HG02981 (cell line): ENCODE measurements around the gene GREM1.
A peak's percentile ranks its signal among the peaks of the same experiment; 100 is the strongest.

Experiments
- ATAC-seq: cut with Tn5 transposase; IDR thresholded peaks from one replicate; pipeline ENCODE4 v1.9.1; 2021; ENCODE audit warnings: mild to moderate bottlenecking, moderate library complexity; ENCODE audit not compliant: unreplicated experiment

Gene GREM1

GRCh38 chr15:32694222-32694983 is 23.4 kb upstream of the GREM1 start:
- no peak for ATAC-seq

- no peak for ATAC-seq
These were observed 18.9 kb upstream of the GREM1 start for GRCh38 chr15:32698773-32699390.

DNA sequence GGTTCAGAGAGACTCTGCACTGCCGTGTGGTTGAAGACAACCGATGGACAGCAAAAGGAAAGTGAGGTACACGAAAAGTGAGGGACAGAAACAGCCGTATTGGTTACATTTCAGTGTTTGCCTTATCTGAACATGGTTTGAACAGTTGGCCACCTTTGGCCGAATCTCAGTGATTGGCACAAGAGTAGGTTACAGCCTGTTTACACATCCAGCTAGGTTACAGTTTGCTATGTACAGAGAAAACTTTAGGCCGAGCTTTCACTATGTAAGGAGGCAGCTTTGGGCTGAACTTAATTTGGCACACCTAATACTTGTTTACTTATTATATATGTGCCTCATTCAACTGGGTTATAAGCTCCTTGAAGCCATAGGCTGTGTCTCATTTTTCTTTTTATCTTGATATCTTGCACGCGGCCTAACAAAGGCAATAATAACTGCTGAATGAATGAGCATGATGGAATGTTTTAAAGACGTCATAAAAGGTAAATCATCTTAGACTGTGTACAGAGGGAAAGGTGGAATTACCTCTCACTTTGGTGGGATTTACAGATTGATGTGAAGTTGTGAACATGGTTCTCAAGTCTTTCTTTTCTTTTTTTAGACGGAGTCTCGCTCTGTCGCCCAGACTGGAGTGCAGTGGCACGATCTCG is 17.2 kb upstream of the GREM1 start:
- no peak for ATAC-seq

DNA sequence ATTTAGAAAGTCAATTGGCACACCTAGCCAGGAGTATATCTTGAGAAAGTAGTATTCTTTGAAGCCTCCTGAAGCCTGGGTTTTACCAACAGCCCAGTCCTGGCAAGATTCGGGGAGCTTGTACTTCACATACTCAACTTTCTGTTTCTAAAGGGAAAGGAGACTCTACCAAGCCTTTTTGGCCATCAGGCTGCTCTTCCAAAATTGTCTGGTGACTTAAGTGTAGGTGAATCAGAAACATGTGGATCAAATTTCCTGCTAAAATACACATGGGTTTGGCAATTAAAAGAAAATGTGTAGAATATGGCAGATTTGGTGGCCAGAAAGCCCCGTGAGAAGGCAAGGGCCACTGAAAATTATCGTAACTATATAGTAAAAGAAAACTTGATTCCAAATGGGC is 15.9 kb upstream of the GREM1 start:
- no peak for ATAC-seq

DNA sequence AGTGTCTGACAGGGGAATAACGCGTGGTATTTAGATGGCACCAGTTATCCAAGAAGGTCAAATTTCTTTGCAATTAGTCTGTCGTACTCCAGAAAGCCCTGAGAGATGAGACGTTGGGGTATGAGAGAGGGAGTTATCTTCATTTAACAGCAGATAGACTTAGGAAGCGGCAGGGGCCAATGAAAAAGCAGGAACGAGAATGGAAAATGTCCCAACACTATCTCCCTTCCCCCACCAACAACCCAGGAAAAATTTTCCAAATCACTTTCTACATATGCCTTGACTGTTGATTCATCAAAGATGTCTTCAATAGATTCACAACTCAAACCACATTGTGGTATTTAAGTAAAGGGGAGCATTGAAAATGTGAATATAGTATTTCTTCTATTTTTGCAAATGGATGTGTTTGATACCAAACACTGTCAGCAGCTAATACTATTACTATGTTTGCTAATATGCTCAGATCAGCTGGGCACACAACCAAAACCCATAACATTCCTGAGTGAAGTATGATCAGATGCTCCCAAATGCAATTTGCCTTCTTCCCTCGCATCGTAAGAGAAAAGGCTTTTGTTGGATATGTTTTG is 13.3 kb upstream of the GREM1 start:
- no peak for ATAC-seq

DNA sequence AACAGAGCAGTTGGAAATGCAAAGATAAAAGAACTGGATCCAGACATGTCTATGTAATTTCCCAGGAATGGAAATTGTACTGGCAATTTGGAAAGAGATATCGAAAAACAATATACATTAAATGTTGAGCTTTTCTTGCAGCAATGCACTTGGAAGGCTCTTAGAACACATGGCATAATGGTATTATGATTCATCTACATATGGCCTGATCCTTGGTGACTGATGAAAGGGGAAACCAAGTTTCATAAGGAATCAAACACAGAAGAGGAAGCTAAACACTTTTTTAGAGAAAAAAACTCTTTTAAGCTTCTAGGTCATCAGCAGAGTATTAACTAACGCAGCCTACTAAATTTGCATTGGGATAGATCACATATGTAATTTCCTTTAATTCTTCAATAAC is 12.4 kb upstream of the GREM1 start:
- no peak for ATAC-seq

DNA sequence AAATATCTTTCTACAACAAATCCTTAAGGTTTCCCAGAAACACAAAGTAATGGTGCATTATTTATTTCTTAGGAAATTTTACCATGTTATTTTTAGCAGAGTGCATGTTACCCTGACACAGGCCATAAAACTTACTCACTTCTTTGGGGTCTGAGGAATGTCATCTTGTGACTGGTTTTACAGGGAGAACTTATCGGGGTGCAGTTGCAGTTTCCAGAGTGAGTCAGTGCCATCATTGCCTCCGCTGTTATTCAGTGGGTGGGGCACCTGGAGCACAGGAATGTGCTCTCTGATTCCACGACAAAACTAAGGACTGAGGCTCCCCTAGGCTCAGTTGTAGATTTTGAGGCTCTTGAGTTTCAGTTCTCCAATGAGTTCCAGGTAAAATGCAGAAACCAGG is 11.1 kb upstream of the GREM1 start:
- ATAC-seq, result no peak

- no peak for ATAC-seq
These were observed 10.4 kb upstream of the GREM1 start for GRCh38 chr15:32707436-32707835.

- no peak for ATAC-seq
These were observed 8.3 kb upstream of the GREM1 start for GRCh38 chr15:32709295-32710033.

DNA sequence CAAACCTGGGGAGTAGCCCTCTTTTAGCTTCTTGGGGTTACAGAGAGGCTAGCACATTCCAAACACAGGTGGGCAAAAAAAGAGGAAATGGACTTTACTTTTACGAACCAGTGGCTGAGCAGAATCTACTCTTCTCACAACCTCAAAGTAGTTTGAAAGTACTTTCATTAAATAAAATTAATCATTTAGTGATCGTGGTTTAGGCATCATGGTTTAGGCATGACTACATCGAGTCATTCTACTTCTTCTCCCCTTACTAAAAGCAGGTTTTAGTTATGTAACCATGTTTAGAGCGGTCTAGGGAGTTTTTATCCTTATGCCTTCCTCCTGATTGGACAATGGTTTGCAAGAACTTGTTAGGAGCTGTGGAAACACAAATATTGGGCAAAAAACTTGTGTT is 2.5 kb upstream of the GREM1 start:
- peak; percentile 75 for ATAC-seq

- no peak for ATAC-seq
These were observed 1.4 kb upstream of the GREM1 start for GRCh38 chr15:32716216-32716914.

DNA sequence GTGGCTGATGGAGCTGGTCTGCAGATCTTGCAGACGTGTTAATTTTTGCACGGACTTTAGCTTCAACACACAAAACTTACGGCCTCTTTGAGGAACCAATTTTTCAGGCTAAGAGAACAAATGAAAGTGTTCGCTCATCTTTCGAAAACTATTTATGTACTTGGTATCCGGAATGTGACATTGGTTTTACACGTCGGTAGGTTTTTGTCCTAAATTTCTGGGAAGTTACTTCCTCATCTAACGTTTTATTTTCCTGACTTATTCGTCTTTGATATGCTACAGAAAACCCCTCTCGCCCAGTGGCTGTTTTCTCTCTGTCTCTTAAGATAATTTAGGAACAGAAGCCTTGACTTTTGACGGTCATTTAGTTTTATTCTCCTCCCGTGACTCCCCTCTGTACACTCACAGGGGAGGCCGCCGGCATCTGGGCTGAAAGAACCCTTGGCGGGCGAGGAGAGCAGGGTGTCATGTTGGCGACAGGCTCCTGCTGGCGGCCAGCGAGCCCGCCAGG is 834 bp upstream of the GREM1 start:
- ATAC-seq, result no peak

- no peak for ATAC-seq
These were observed 520 bp downstream of the GREM1 start for GRCh38 chr15:32718227-32718820.

- no peak for ATAC-seq
These were observed 1.3 kb downstream of the GREM1 start for GRCh38 chr15:32718821-32719716.

DNA sequence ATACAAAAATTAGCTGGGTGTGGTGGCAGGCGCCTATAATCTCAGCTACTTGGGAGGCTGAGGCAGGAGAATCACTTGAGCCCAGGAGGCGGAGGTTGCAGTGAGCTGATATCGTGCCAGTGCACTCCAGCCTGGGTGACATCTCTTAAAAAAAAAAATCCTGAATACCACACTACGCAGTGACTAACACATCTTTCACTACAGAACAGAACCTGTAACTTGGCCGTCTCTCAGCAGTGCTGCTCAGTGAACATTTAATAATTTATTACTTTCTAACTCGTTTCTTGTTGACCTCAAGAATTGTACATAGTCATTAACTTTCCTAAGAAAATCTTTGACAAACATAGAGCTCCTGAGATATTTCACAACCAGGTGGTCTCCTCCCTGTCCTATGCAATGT is 3.8 kb downstream of the GREM1 start:
- no peak for ATAC-seq

GRCh38 chr15:32722136-32722535 is 4.3 kb downstream of the GREM1 start:
- no peak for ATAC-seq

DNA sequence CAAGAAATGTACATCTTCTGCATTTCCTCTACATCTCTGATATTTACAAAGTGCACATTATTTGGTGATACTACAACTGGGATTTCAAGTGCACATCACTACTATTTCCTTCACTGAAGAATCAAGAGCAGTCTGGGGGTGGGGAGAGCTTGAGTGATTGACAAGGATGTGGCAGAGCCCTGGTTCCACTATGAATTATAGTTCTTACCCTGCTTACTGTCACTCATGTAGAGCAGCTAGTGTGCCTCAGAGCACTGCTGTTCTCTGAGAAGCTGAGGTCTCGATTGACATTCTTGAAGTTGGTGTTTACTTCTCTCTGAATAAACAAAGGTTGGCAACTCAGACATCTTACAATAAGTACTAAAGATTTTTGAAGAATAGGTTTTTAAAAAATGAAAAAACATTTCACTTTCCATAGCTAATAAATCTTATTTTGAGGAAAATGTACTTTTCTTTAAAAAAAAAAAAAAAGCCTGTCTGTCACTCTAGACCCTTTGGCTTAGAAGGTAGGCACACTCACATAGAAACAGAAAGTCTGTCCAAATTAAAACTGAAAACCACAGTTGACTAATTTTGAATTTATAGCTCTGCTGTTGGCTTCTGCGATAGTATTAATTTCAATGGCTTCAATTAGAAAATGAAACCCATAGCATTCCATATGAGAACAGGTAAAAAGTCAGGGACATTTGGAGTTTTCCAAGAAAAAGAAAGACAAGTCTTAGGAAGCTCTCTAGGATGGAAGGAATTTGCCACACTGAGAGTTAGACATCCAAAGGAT is 5.6 kb downstream of the GREM1 start:
- peak; percentile 82 for ATAC-seq

DNA sequence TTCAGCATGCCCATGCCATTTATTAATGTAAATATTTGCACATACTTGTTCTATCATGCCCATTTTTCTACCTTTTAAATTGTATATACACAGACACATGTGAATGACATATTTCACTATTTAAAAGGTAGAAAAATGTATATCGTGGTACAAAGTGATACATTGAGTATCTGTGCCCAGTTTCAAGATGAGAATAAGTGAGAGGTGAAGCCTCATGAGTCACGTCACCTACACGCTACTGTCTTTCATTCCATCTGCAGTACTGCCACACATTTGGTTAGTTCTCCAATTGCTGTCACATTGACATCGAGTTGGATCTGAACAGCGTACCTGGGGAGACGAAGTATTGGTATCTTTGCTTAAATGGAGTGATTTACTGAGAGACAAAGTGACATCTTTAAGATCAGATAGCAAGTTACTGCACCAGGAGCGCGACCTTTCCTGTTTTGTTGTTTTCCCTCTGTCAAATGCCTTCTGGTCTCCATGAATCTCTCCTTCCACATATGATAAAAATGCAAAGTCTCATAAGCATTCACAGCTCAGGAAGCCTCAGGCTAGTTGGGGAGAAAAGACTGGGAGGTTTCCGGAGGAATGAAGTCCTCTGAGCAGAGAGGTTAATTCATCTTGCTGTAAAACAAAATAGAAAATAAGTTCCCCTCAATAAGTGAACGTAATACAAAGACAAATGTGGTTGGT is 12.0 kb downstream of the GREM1 start:
- no peak for ATAC-seq
